GM12878 (cell line): ENCODE measurements around the gene RIPOR3. TPM values are rescaled to one million over a fixed set of nuclear protein-coding genes. Genes with fewer than 3 reads are reported as not detected.

Source experiments
- ATAC-seq: fragments of 200-7000 bp; cut with Tn5 transposase; 3 replicates; pipeline ENCODE4 v1.9.1; 2020; ENCODE audit warnings: mild to moderate bottlenecking, moderate library complexity
- BruUV-seq: library from RNA; stranded (reverse); fragments of 400-500 nt; replicated peaks from 2 replicates; lab custom pipeline; 2021; lab: Mats Ljungman, UMichigan
- CTCF ChIA-PET: fragments of 300-600 bp; sonication (Branson Sonifier 250); formaldehyde crosslinking; extraction: SDS; loops from one replicate; lab custom pipeline; 2021; ENCODE audit warnings: inconsistent platforms; lab: Yijun Ruan, JAX
- POLR2A ChIA-PET: fragments of 350-600 bp; formaldehyde crosslinking; extraction: SDS; loops from one replicate; lab custom pipeline; 2021; ENCODE audit warnings: inconsistent platforms; lab: Charles Lee
- RAD21 ChIA-PET: fragments of 300-600 bp; sonication (Branson Sonifier 250); formaldehyde crosslinking; loops from one replicate; lab custom pipeline; 2023; ENCODE audit warnings: antibody characterized with exemption; ENCODE audit not compliant: unreplicated experiment; lab: Charles Lee
- SMC1A ChIA-PET: fragments of 300-600 bp; sonication (Branson Sonifier 250); formaldehyde crosslinking; loops from one replicate; lab custom pipeline; 2023; ENCODE audit not compliant: unreplicated experiment, uncharacterized antibody; lab: Charles Lee
- DNase-seq: peaks from one replicate; pipeline ENCODE4 v3.0.0-alpha.2; 2011; ENCODE audit warnings: low read depth, low spot score
- FAIRE-seq: peaks from 3 replicates; lab custom pipeline; 2011; peaks lifted over from hg19 to GRCh38; lab: Jason Lieb, UNC
- H2AFZ ChIP-seq: 2 replicates; pipeline ENCODE4 v1.6.0; 2011; ENCODE audit warnings: low read depth, low read length, control low read depth; ENCODE audit not compliant: control insufficient read depth
- H3K27ac ChIP-seq: 2 replicates; pipeline ENCODE4 v1.5.1; 2011; ENCODE audit warnings: control low read depth; ENCODE audit not compliant: control insufficient read depth, insufficient read depth
- H3K27me3 ChIP-seq, 2 experiments: replicated peaks in 1 of 2; 2 replicates each; pipeline versions ENCODE4 v1.6.0 to v1.6.1; 2011; ENCODE audit warnings: low read length in 1 of 2; ENCODE audit not compliant: control insufficient read depth in 2 of 2, insufficient read depth in 2 of 2
- H3K36me3 ChIP-seq, 2 experiments: 2 replicates each; pipeline ENCODE4 v1.5.1; 2011; ENCODE audit warnings: low read length in 1 of 2; ENCODE audit not compliant: control insufficient read depth in 2 of 2, insufficient read depth in 2 of 2
- H3K4me1 ChIP-seq: 2 replicates; pipeline ENCODE4 v1.6.1; 2011; ENCODE audit warnings: mild to moderate bottlenecking, low read length, moderate library complexity, mixed read lengths; ENCODE audit not compliant: control insufficient read depth, insufficient read depth
- H3K4me2 ChIP-seq: 2 replicates; pipeline ENCODE4 v1.6.0; 2011; ENCODE audit warnings: control low read depth; ENCODE audit not compliant: control insufficient read depth, insufficient read depth
- H3K4me3 ChIP-seq: fragments of 200-600 bp; sonication (generic); 2 replicates; pipeline ENCODE4 v1.5.1; 2016
- H3K79me2 ChIP-seq: 2 replicates; pipeline ENCODE4 v1.6.0; 2011; ENCODE audit warnings: low read length; ENCODE audit not compliant: control insufficient read depth, insufficient read depth
- H3K9ac ChIP-seq: 2 replicates; pipeline ENCODE4 v1.8.0; 2011; ENCODE audit warnings: low read length, control low read depth, mixed read lengths; ENCODE audit not compliant: control insufficient read depth, insufficient read depth
- H3K9me3 ChIP-seq: replicated peaks from 3 replicates; pipeline ENCODE4 v1.5.1; 2011; ENCODE audit warnings: mild to moderate bottlenecking, low read length; ENCODE audit not compliant: control insufficient read depth, insufficient read depth
- H4K20me1 ChIP-seq: 2 replicates; pipeline ENCODE4 v1.6.0; 2011; ENCODE audit not compliant: control insufficient read depth, insufficient read depth
- CEBPB ChIP-seq, 2 experiments: fragments of 150-350 bp in 1 of 2; IDR thresholded peaks; 2 replicates each; pipeline ENCODE4 v1.6.1; 2012 to 2014; ENCODE audit warnings: low read depth in 2 of 2, low read length in 2 of 2, borderline replicate concordance in 1 of 2, inconsistent platforms in 1 of 2
- JUNB ChIP-seq: IDR thresholded peaks from 2 replicates; pipeline ENCODE4 v1.6.1; 2016; ENCODE audit warnings: antibody characterized with exemption, mild to moderate bottlenecking
- LARP7 ChIP-seq: fragments of 450-650 bp; IDR thresholded peaks from 2 replicates; pipeline ENCODE4 v1.6.1; 2017; ENCODE audit warnings: mild to moderate bottlenecking
- MEF2B ChIP-seq: fragments of 450-650 bp; IDR thresholded peaks from 2 replicates; pipeline ENCODE4 v1.6.1; 2018; ENCODE audit warnings: mild to moderate bottlenecking, moderate library complexity; ENCODE audit not compliant: partially characterized antibody, poor library complexity, severe bottlenecking
- NR2C2 ChIP-seq: IDR thresholded peaks from 2 replicates; pipeline ENCODE4 v1.6.1; 2011; ENCODE audit warnings: borderline replicate concordance, low read depth; ENCODE audit not compliant: control insufficient read depth, insufficient read length
- RAD51 ChIP-seq: fragments of 450-650 bp; IDR thresholded peaks from 2 replicates; pipeline ENCODE4 v1.6.1; 2016; ENCODE audit warnings: moderate library complexity, mild to moderate bottlenecking, inconsistent platforms
- SIX5 ChIP-seq: IDR thresholded peaks from 2 replicates; pipeline ENCODE4 v1.6.1; 2011; ENCODE audit warnings: mild to moderate bottlenecking, low read depth, low read length, moderate library complexity; ENCODE audit not compliant: severe bottlenecking
- SREBF2 ChIP-seq: IDR thresholded peaks from 2 replicates; pipeline ENCODE4 v1.6.1; 2012; ENCODE audit warnings: mild to moderate bottlenecking, low read length
- TCF3 ChIP-seq: IDR thresholded peaks from 2 replicates; pipeline ENCODE4 v1.6.1; 2012; ENCODE audit warnings: low read depth, mild to moderate bottlenecking, low read length, borderline replicate concordance; ENCODE audit not compliant: insufficient read depth
- ZBTB4 ChIP-seq: fragments of 450-650 bp; formaldehyde crosslinking; IDR thresholded peaks from 2 replicates; pipeline ENCODE4 v1.4.0; 2022; ENCODE audit warnings: mild to moderate bottlenecking, moderate library complexity
- ZNF384 ChIP-seq: IDR thresholded peaks from 2 replicates; pipeline ENCODE4 v1.6.1; 2012; ENCODE audit warnings: low read depth, mild to moderate bottlenecking, low read length, improper control_type of control experiment, borderline replicate concordance
- WGBS: methylation state at CpG from one replicate; pipeline ENCODE4 v1.1.6; 2016; ENCODE audit warnings: low lambda C conversion rate; ENCODE audit not compliant: insufficient replicate concordance, insufficient coverage; ENCODE audit errors: missing lambda C conversion rate; 5-methylcytosine and 5-hydroxymethylcytosine counted together
- in situ Hi-C: fragments of 300-500 bp; cut with MboI; formaldehyde crosslinking; loops from 9 replicates; pipeline ENCODE4 v1.14.3; 2018; ENCODE audit warnings: mixed read lengths
- intact Hi-C: fragments of 100-400 bp; cut with micrococcal nuclease; formaldehyde crosslinking; loops from one replicate; pipeline ENCODE4 v1.14.2; 2022; ENCODE audit not compliant: unreplicated experiment
- polyA plus RNA-seq, 11 experiments: library from polyadenylated mRNA; depleted of rRNA in 4 of 11; unstranded in 6 of 11; stranded (reverse) in 5 of 11; fragments of >200 nt; fragmentation: Nextera tagmentation in 4 of 11; fragmentation: Illumina TruSeq in 1 of 11; extraction: Ambion mirVana in 4 of 11; extraction: Trizol in 1 of 11; gene quantifications; 1 replicate in 1 of 11; 2 replicates in 10 of 11; pipeline versions ENCODE4 v1.2.1 to v1.2.3, GENCODE V29; 2011 to 2016; ENCODE audit warnings: inconsistent platforms in 2 of 11, missing spikeins in 2 of 11, low read depth in 1 of 11
- total RNA-seq, 4 experiments: library from RNA; depleted of rRNA in 3 of 4; stranded (reverse); fragments of >200 nt in 3 of 4; fragmentation: Illumina TruSeq in 1 of 4; extraction: Trizol in 1 of 4; gene quantifications; 2 replicates each; pipeline versions ENCODE4 v1.2.1 to v1.2.3, GENCODE V29; 2013 to 2021
- TF ChIP-seq, protein P1 (sequence below): IDR thresholded peaks from 2 replicates; pipeline ENCODE4 v1.6.1; 2012; ENCODE audit warnings: low read length, inconsistent platforms
- TF ChIP-seq, protein P2 (sequence below): IDR thresholded peaks from 2 replicates; pipeline ENCODE4 v1.6.1; 2012; ENCODE audit warnings: low read depth, low read length, improper control_type of control experiment

The RIPOR3 gene
- total and polyA plus RNA-seq, 10 of the 15 experiments (the other 5 are each of a cell fraction or from before 2014, with no cell fraction given), result 0.04 to 0.55 (median 0.12) TPM; not detected in 6

DNA sequence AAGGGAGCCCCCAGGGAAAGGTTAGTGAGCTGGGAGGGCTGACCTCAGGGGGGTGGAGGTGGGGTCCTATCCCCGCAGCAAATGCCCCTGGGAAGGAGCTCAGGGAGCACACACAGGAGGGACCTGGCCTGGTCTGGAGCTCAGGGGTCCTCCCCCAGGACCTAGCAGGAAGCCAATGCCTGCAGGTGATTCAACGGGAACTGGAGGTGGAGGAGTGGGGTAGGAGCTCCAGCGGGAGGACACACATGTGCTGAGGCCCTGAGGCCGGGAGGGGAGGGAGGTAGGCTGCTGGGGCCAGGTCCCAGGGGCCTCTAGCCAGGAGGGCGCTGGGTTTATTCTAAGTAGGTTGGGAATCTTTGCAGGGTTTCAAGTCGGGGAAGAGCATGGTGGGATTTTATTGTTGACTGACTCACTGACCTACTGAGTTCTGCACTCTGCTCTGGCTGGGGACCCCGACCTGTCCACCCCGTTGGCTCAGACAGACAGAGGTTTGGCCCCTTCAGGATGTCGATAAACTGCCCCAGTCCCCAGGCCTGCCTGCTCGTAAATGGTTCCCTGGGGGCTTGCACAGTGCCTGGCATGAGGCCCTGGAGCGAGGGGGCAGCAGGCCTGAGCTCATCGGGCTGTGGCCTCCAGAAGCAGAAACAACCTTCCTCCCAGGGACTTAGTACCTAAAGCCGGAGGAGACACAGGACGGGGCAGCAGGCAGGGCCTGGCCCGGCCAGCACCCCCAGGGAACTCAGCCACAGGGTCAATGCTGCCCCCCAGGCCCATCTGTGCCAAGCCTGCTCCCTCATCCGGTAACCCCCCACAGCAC is 62.3 kb downstream of the RIPOR3 start (continued):
- TF ChIP-seq, protein P1, sequence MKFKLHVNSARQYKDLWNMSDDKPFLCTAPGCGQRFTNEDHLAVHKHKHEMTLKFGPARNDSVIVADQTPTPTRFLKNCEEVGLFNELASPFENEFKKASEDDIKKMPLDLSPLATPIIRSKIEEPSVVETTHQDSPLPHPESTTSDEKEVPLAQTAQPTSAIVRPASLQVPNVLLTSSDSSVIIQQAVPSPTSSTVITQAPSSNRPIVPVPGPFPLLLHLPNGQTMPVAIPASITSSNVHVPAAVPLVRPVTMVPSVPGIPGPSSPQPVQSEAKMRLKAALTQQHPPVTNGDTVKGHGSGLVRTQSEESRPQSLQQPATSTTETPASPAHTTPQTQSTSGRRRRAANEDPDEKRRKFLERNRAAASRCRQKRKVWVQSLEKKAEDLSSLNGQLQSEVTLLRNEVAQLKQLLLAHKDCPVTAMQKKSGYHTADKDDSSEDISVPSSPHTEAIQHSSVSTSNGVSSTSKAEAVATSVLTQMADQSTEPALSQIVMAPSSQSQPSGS, result no peak
- no peak for TF ChIP-seq ZNF384
- TF ChIP-seq ZBTB4, result no peak

DNA sequence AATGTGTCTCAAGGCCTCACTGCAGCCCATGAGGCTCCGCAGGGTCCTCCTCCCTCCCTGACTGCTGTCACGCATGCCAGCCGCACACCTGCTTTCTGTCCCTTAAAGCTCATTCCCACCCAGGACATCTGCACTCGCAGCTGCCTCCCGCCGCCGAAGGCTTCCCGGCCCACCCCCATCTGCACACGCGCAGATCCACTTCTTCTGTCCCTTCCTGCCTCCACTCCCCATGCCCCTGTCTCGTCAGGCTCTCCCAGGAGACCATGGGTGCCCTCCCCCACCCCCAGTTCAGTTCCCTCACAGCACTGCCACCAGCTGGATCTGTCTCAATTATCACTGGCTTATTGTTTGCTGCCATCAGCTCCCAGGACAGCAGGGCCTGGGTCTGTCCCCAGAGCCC is 63.0 kb downstream of the RIPOR3 start:
- no peak for ATAC-seq
- ChIA-PET RAD21 (interaction anchor here (0.7 kb wide), 1 partner anchor 166 kb away, joined by 3 read pairs; no protein-coding TSS in a partner anchor), POLR2A (interaction anchor here (0.6 kb wide), 1 partner anchor 115 kb away, joined by 4 read pairs; no protein-coding TSS in a partner anchor), SMC1A (no interaction called here), CTCF (interaction anchor here (0.5 kb wide), 1 partner anchor 303 kb away, joined by 3 read pairs; the partner anchor contains the start of gene ADNP)
- Histone ChIP-seq H3K27ac (no peak overlapping the region), H3K9ac (no peak overlapping the region), H3K9me3 (no peaks in the 10 kb centered on the region), H2AFZ (no peak overlapping the region), H3K4me2 (no peak overlapping the region), H3K36me3 (no peaks in the 10 kb centered on the region), H3K4me3 (no peak overlapping the region), H3K4me1 (no peaks in the 10 kb centered on the region), H4K20me1 (no peaks in the 10 kb centered on the region), H3K79me2 (no peaks in the 10 kb centered on the region), H3K27me3 (no peaks in the 10 kb centered on the region; a peak in 2 of 4 replicates)
- in situ Hi-C loops, result no loop called here
- no peak for TF ChIP-seq JUNB
- TF ChIP-seq SREBF2, result no peak
- TF ChIP-seq MEF2B, result no peak
- TF ChIP-seq, protein P2, sequence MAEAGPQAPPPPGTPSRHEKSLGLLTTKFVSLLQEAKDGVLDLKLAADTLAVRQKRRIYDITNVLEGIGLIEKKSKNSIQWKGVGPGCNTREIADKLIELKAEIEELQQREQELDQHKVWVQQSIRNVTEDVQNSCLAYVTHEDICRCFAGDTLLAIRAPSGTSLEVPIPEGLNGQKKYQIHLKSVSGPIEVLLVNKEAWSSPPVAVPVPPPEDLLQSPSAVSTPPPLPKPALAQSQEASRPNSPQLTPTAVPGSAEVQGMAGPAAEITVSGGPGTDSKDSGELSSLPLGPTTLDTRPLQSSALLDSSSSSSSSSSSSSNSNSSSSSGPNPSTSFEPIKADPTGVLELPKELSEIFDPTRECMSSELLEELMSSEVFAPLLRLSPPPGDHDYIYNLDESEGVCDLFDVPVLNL, result no peak
- no peak for TF ChIP-seq NR2C2
- TF ChIP-seq RAD51, result no peak
- TF ChIP-seq LARP7, result no peak
- no peak for TF ChIP-seq TCF3
- TF ChIP-seq CEBPB (IDR thresholded peaks at IDR 0.05; ENCODE audit: borderline replicate concordance in 1 of 2, low read depth in 2 of 2, low read length in 2 of 2), result no peak
- TF ChIP-seq SIX5, result no peak
- intact Hi-C loops, result loop anchor here (10.0 kb wide), 1 partner anchor 116 kb away; no protein-coding TSS in a partner anchor
- FAIRE-seq, result no peak
- DNase-seq, result no peak
- no TSS peak for BruUV-seq
- WGBS, result 47% methylated on average over 11 of the region's 11 CpGs
